GM12891 (cell line): ENCODE data around the gene B3GNT7. TPM values are rescaled to one million over a fixed set of nuclear protein-coding genes. Genes with fewer than 3 reads are reported as not detected.
A peak's percentile ranks its signal among the peaks of the same experiment; 100 is the strongest.
"Not testable (repeated sequence)": the region's sequence is repeated elsewhere in the genome, so short reads cannot be mapped to it uniquely, and the experiment has no call there.

Source experiments
- DNase-seq: peaks from one replicate; pipeline ENCODE4 v3.0.0; 2011; ENCODE audit warnings: low spot score; ENCODE audit not compliant: insufficient read length
- FAIRE-seq: peaks from 2 replicates; lab custom pipeline; 2011; peaks lifted over from hg19 to GRCh38; lab: Jason Lieb, UNC
- PAX5 ChIP-seq: IDR thresholded peaks from 2 replicates; pipeline ENCODE4 v1.6.1; 2011; ENCODE audit warnings: low read length, moderate library complexity, mild to moderate bottlenecking; ENCODE audit not compliant: insufficient read depth, severe bottlenecking
- POLR2A ChIP-seq: IDR thresholded peaks from 2 replicates; pipeline ENCODE4 v1.6.1; 2011; ENCODE audit warnings: low read depth, low read length, control low read depth
- POLR2AphosphoS5 ChIP-seq: IDR thresholded peaks from 2 replicates; pipeline ENCODE4 v1.6.1; 2011; ENCODE audit warnings: low read depth, low read length, control low read depth
- POU2F2 ChIP-seq: IDR thresholded peaks from 2 replicates; pipeline ENCODE4 v1.6.1; 2011; ENCODE audit warnings: low read depth, mild to moderate bottlenecking, control low read depth, low read length, moderate library complexity
- SPI1 ChIP-seq: IDR thresholded peaks from 2 replicates; pipeline ENCODE4 v1.6.1; 2011; ENCODE audit warnings: low read depth, low read length, control low read depth
- TAF1 ChIP-seq: IDR thresholded peaks from 2 replicates; pipeline ENCODE4 v1.6.1; 2011; ENCODE audit warnings: low read depth, low read length, control low read depth
- polyA plus RNA-seq: library from polyadenylated mRNA; unstranded; fragments of >200 nt; gene quantifications from one replicate; pipeline ENCODE4 v1.2.1, GENCODE V29; 2012; ENCODE audit warnings: low read depth, missing spikeins, inconsistent platforms; ENCODE audit not compliant: missing spikeins

B3GNT7 gene
- 2.8 TPM for polyA plus RNA-seq

GRCh38 chr2:231395188-231396057 is at the start of gene B3GNT7:
Gene B3GNT7, plus strand, starts transcription at chr2:231395710. Its CDS starts 94 bp downstream, at chr2:231395804.
- TF ChIP-seq TAF1: no peak
- no peak for TF ChIP-seq PAX5
- TF ChIP-seq POLR2A: no peak
- TF ChIP-seq POLR2AphosphoS5: no peak
- no peak for TF ChIP-seq POU2F2
- no peak for TF ChIP-seq SPI1
- DNase-seq (peak; percentile 74), FAIRE-seq (peak; percentile 69)

DNA sequence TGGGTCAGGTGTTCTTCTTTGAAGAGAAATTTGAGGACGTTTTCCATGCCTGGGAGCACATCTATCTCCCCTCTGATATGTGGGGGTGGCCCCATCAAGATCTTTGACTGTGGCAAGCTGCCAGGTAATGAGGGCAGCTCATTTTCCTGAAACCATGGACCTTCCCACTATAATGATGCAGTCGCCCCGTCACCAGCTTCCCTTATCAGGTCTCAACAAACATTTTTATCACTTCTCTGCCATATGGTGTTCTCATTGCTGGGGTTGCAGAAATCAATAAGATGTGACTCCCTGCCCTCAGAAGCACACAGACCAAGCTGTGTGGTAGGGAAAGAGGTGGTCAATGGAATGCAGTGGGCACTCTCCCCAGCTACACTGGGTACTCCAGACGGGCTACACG is 48.4 kb upstream of the B3GNT7 start:
- no peak for TF ChIP-seq POLR2A
- no peak for TF ChIP-seq TAF1
- TF ChIP-seq SPI1: no peak
- TF ChIP-seq POU2F2: no peak
- no peak for TF ChIP-seq POLR2AphosphoS5
- no peak for TF ChIP-seq PAX5
- DNase-seq (no peak), FAIRE-seq (no peak)

DNA sequence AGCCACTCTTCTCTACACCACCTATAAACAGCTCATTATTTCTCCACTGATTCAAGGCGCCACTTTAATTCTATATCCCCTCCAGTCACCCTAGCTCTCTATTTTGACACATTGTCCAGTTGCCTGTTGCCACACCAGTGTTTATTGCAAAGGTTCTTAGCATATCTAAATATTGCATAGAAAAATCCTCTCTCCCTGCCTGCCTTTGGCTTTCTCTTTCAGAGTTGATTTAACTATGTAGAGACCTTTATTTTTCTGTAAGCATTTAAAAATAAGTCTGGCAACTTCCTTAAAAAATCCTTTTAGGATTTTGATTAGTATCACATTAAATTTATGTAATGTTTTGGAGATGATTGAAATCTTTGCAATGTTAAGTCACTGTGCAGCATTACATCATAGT is 47.9 kb upstream of the B3GNT7 start:
- no peak for FAIRE-seq
- no peak for TF ChIP-seq POLR2A
- no peak for TF ChIP-seq POU2F2
- TF ChIP-seq POLR2AphosphoS5: no peak
- TF ChIP-seq PAX5: no peak
- no peak for TF ChIP-seq SPI1
- no peak for TF ChIP-seq TAF1

DNA sequence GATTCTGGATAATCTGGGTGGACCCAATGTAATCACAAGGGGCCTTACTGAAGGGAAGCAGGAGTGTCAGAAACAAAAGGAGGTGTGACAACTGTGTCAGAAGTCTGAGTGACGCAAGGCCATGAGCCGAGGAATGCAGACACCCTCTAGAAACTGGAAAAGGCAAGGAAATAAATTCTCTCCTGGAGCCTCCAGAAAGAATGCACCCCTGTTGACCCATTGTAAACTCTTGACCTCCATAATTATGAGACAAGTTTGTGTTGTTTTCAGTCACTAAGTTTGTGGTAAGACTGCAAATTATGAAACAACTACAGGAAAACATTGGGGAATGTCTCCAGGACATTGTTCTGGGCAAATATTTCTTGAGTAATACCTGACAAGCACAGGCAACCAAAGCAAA is 47.3 kb upstream of the B3GNT7 start:
- DNase-seq: no peak
- TF ChIP-seq POLR2AphosphoS5: no peak
- no peak for TF ChIP-seq POLR2A
- no peak for TF ChIP-seq TAF1
- TF ChIP-seq PAX5: no peak
- TF ChIP-seq SPI1: no peak
- TF ChIP-seq POU2F2: no peak
- FAIRE-seq: no peak

More for the DNA sequence above, 47.9 kb upstream of the B3GNT7 start:
- DNase-seq: no peak

DNA sequence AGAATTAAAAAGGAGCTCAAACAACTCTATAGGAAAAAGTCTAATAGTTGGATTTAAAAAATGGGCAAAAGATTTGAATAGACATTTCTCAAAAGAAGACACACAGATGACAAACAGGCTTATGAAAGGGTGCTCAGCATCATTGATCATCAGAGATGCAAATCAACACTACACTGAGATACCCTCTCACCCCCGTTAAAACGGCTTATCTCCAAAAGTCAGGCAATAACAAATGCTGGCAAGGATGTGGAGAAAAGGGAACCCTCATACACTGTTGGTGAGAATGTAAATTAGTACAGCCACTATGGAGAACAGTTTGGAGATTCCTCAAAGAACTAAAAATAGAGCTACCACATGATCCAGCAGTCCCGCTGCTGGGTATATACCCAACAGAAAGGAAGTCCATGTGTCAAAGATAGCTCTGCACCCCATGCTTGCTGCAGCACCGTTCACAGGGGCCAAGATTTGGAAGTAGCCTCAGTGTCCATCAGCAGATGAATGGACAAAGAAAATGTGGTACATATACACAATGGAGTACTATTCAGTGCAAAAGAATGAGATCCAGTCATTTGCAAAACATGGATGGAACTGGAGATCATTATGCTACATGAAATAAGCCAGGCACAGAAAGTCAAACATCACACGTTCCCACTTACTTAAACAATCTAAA is 46.7 kb upstream of the B3GNT7 start:
- DNase-seq (no peak), FAIRE-seq (no peak)
- TF ChIP-seq POLR2AphosphoS5: no peak

DNA sequence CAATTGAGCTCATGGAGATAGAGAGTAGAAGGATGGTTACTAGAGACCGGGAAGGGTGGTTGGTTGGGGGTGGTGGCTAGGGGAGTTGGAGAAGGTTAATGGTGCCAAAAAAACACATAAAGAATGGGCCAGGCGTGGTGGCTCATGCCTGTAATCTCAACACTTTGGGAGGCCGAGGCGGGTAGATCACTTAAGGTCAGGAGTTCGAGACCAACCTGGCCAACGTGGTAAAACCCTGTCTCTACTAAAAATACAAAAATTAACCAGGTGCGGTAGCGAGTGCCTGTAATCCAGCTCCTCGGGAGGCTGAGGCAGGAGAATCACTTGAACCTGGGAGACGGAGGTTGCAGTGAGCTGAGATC is 46.2 kb upstream of the B3GNT7 start:
- not testable (repeated sequence) for FAIRE-seq, DNase-seq

DNA sequence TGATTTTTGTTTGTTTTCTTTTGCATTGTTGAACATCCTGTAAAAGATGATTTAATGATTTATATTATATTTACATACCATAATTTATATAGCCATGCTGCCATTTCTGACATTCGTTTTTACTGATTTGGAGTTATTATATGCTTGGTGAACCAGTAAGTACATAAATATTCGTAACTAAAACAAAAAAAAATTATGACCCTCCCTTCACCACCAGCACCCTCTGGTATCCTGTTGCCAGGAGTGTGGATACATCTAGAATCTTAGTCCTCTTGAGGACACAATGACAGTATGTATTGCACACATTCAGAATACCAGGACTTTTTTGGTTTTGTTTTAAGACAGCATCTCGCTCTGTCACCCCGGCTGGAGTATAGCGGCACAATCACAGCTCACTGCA is 43.9 kb upstream of the B3GNT7 start:
- TF ChIP-seq POU2F2: no peak
- TF ChIP-seq PAX5: no peak
- TF ChIP-seq TAF1: no peak
- TF ChIP-seq SPI1: no peak
- no peak for TF ChIP-seq POLR2AphosphoS5
- TF ChIP-seq POLR2A: no peak
- FAIRE-seq (no peak), DNase-seq (no peak)

- FAIRE-seq: no peak
- DNase-seq: no peak
- TF ChIP-seq PAX5 (no peak), TAF1 (no peak), POLR2A (no peak), POU2F2 (no peak)
These were observed 42.0 kb upstream of the B3GNT7 start for GRCh38 chr2:231353469-231353868.

DNA sequence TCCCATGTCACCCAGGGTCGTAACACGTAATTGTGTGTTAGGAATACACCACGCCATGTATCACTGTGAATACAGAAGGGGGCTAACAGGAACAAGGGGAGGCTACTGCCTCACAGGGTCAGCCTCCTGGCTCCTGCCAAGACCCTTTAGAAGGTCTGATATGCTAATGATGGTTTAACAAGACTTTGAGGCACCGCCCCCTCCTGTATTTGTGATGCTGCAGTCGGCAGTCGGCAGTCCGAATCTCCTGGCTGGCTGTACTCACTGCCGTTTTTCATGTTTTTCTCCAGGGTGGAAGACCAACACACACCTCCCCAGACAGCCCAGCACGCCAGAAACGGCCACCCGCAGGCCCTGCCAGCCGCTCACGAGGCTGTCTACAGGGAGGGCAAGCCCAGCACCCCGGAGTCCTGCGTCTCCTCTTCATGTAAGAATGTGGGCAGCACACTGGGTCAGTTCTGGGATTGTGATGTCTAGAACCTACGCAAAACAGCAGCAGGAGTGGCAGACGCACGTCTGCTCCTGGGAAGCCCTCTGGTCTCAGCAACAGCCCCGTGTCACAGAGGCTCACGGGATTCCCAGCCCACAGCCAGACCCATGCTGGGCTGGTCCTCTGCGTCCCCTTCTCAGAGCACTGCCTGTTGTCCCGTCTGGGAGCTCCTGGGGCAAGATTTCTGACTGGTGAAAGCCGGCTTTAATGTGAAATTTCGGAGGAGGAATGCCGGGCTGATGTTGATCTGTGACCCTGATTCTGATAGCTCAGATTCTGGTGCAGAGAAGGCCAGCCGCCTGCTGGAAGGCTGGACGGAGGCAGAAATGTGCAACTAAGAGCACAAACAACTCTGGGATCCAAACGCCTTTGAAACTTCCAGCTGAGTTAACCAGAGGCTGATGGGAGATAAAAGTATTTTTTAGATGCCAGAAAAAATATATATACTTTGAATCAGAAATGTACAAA is 39.7 kb upstream of the B3GNT7 start:
- DNase-seq (no peak), FAIRE-seq (no peak)
- TF ChIP-seq POLR2AphosphoS5 (no peak), SPI1 (no peak), PAX5 (no peak), POU2F2 (no peak), TAF1 (no peak), POLR2A (no peak)
